Pancreas (tissue), 10 donors: ENCODE data around the gene NFIX. TPM values are rescaled to one million over a fixed set of nuclear protein-coding genes. Genes with fewer than 3 reads are reported as not detected.

ENCODE experiments used
- ATAC-seq, 4 donors: fragments of 200-7000 bp; cut with Tn5 transposase; one replicate each; pipeline versions ENCODE4 v1.8.0 to v1.9.1; 2020; ENCODE audit warnings: mild to moderate bottlenecking in 4 of 4, moderate library complexity in 4 of 4
- DNase-seq, 6 donors: peaks; one replicate each; pipeline ENCODE4 v3.0.0-alpha.2; 2020
- FAIRE-seq: peaks from 2 replicates; lab custom pipeline; 2012; peaks lifted over from hg19 to GRCh38; lab: Jason Lieb, UNC
- H3K27ac ChIP-seq, 4 donors: fragments of 200-600 bp; sonication (generic); 1 replicate in 3 of 4; 2 replicates in 1 of 4; pipeline versions ENCODE4 v1.5.0 to v1.8.0; 2020
- H3K27me3 ChIP-seq, 4 donors: fragments of 200-600 bp; one replicate each; pipeline ENCODE4 v1.8.0; 2021
- H3K36me3 ChIP-seq, 3 donors: fragments of 200-600 bp; sonication (generic) in 1 of 3; one replicate each; pipeline versions ENCODE4 v1.5.0 to v1.8.0; 2020 to 2021
- H3K4me1 ChIP-seq, 3 donors: fragments of 200-600 bp; one replicate each; pipeline ENCODE4 v1.8.0; 2021
- H3K4me3 ChIP-seq, 4 donors: fragments of 200-600 bp; sonication (generic) in 2 of 4; one replicate each; pipeline versions ENCODE4 v1.5.0 to v1.8.0; 2020 to 2021
- H3K9me3 ChIP-seq, 4 donors: fragments of 200-600 bp; one replicate each; pipeline ENCODE4 v1.8.0; 2021
- WGBS, 2 donors: extraction: QIAGEN DNeasy Blood & Tissue Kit; methylation state at CpG; one replicate each; pipeline ENCODE4 v1.1.7; 2013; 5-methylcytosine and 5-hydroxymethylcytosine counted together
- intact Hi-C, 3 donors: fragments of 100-400 bp; cut with DNase I; formaldehyde crosslinking; loops; one replicate each; pipeline versions ENCODE4 v1.11.1 to v1.14.2; 2022
- polyA plus RNA-seq, 2 donors: library from polyadenylated mRNA; stranded (reverse); fragments of 200-250 nt; gene quantifications; one replicate each; pipeline ENCODE4 v1.2.3, GENCODE V29; 2013
- total RNA-seq, 6 donors: library from RNA; stranded (reverse); fragmentation: NEBNext Ultra II Directional in 4 of 6; extraction: Animal tissue kit (Norgen Biotek cat#: 25700) in 4 of 6; gene quantifications; one replicate each; pipeline versions ENCODE4 v1.2.1 to v1.2.4, GENCODE V29; 2021 to 2023
- TF ChIP-seq, protein P1 (sequence below), 4 donors: fragments of 200-600 bp; sonication (generic) in 3 of 4; IDR thresholded peaks; one replicate each; pipeline versions ENCODE4 v1.5.0 to v1.8.0; 2021; ENCODE audit warnings: antibody characterized with exemption in 4 of 4
- donor health status: healthy with polysubstance abuse.
- donor health status: DM: no; HTN: no; CAD: no; lungs with moderate emphysema.
- donor health status: DM: no; HTN: no; CAD: no.
- donor health status: control.
- donor health status: control.
- donor health status: Bipolar disorder and iron deficiency.
- donor health status: DM: yes; HTN: yes; CAD: no.
- donor health status: DM: no; HTN: no; CAD: no.
- donor health status: DM: no; HTN: no; CAD: no.
- donor health status: DM: yes; HTN: yes; CAD: no.

The NFIX gene
- total and polyA plus RNA-seq, 8 donors, result 8.3 to 45.1 (median 32.7) TPM

DNA sequence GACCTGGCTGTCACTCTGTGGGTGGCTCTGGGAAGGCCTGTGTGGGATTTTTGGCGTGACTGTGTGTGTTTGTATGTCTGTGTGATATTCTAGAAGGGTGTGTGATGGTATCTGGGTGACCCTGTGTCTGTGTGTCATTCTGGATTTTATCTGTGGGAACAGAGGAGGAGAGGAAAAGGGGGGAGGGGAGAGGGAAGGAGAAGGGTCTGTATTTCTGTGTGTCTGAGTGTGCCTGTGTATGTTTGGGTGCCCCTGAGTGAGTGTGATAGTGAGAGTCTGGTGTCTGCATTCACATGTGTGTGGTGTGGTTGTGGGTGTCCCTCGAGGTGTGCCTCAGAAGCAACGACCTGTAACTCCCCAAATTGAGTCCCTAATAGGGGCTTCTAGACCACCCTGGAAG is 8.1 kb upstream of the NFIX start:
- H3K4me3 ChIP-seq, result no peak overlapping the region
- intact Hi-C loops, result loop anchor here in 2 of 3 donors (5.0 to 10.0 kb wide), 2 partner anchors 45 to 78 kb away; no protein-coding TSS in a partner anchor
- no peaks in the 10 kb centered on the region for H3K36me3 ChIP-seq
- TF ChIP-seq, protein P1, sequence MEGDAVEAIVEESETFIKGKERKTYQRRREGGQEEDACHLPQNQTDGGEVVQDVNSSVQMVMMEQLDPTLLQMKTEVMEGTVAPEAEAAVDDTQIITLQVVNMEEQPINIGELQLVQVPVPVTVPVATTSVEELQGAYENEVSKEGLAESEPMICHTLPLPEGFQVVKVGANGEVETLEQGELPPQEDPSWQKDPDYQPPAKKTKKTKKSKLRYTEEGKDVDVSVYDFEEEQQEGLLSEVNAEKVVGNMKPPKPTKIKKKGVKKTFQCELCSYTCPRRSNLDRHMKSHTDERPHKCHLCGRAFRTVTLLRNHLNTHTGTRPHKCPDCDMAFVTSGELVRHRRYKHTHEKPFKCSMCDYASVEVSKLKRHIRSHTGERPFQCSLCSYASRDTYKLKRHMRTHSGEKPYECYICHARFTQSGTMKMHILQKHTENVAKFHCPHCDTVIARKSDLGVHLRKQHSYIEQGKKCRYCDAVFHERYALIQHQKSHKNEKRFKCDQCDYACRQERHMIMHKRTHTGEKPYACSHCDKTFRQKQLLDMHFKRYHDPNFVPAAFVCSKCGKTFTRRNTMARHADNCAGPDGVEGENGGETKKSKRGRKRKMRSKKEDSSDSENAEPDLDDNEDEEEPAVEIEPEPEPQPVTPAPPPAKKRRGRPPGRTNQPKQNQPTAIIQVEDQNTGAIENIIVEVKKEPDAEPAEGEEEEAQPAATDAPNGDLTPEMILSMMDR (IDR thresholded peaks at IDR 0.05), result no peak
- DNase-seq (no peak), FAIRE-seq (no peak), ATAC-seq (no peak)
- H3K27ac ChIP-seq, result no peak overlapping the region
- no peaks in the 10 kb centered on the region for H3K27me3 ChIP-seq
- 67 to 75% methylated on average over 3 of the region's 3 CpGs for WGBS, 2 donors
- peaks cover 0 to 3% (median 0%) of the 10 kb centered on the region in 3 donors for H3K4me1 ChIP-seq
- no peaks in the 10 kb centered on the region for H3K9me3 ChIP-seq

GRCh38 chr19:12987781-12988180 is 7.5 kb upstream of the NFIX start:
- H3K36me3 ChIP-seq, result no peaks in the 10 kb centered on the region
- TF ChIP-seq, protein P1 (IDR thresholded peaks at IDR 0.05), result no peak
- ATAC-seq (no peak), FAIRE-seq (no peak), DNase-seq (no peak)
- intact Hi-C loops, result loop anchor here in 2 of 3 donors (5.0 to 10.0 kb wide), 2 partner anchors 45 to 77 kb away; no protein-coding TSS in a partner anchor
- no peaks in the 10 kb centered on the region for H3K9me3 ChIP-seq
- peaks cover 0 to 3% (median 0%) of the 10 kb centered on the region in 3 donors for H3K4me1 ChIP-seq
- no peak overlapping the region for H3K27ac ChIP-seq
- no peak overlapping the region for H3K4me3 ChIP-seq
- H3K27me3 ChIP-seq, result no peaks in the 10 kb centered on the region
- WGBS, 2 donors, result 69 to 72% methylated on average over 8 to 10 of the region's 10 CpGs

- intact Hi-C loops, result no loop called here
- no peak for DNase-seq
- Histone ChIP-seq H3K4me1 (no peaks in the 10 kb centered on the region), H3K27me3 (no peaks in the 10 kb centered on the region), H3K9me3 (no peaks in the 10 kb centered on the region), H3K27ac (no peak overlapping the region), H3K36me3 (no peaks in the 10 kb centered on the region), H3K4me3 (no peak overlapping the region)
- FAIRE-seq, result no peak
- 46 to 49% methylated on average over 17 to 21 of the region's 22 CpGs for WGBS, 2 donors
- no peak for ATAC-seq
- TF ChIP-seq, protein P1 (IDR thresholded peaks at IDR 0.05), result no peak
Observed at GRCh38 chr19:12990431-12990830, 4.8 kb upstream of the NFIX start.

DNA sequence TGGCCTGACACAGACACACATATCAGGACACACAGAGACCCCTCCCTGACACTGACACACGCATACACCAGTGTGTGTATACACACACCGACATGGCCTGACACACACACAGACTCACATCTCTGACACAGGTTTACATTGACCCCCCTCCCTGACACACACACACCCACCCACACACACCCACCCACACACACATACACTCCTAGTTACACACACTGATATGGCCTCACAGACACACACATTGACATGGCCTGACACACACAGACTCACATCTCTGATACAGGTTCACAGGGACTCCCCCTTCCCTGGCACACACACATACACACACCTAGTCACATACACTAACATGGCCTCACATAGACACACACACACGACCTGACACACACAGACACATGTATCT is 4.4 kb upstream of the NFIX start:
- no peak overlapping the region for H3K27ac ChIP-seq
- ATAC-seq (no peak), DNase-seq (no peak), FAIRE-seq (no peak)
- intact Hi-C loops, result no loop called here
- no peaks in the 10 kb centered on the region for H3K9me3 ChIP-seq
- H3K4me1 ChIP-seq, result no peaks in the 10 kb centered on the region
- TF ChIP-seq, protein P1 (IDR thresholded peaks at IDR 0.05), result no peak
- no peaks in the 10 kb centered on the region for H3K36me3 ChIP-seq
- WGBS, 2 donors, result 59 to 66% methylated on average over 3 of the region's 3 CpGs
- H3K27me3 ChIP-seq, result no peaks in the 10 kb centered on the region
- H3K4me3 ChIP-seq, result no peak overlapping the region

DNA sequence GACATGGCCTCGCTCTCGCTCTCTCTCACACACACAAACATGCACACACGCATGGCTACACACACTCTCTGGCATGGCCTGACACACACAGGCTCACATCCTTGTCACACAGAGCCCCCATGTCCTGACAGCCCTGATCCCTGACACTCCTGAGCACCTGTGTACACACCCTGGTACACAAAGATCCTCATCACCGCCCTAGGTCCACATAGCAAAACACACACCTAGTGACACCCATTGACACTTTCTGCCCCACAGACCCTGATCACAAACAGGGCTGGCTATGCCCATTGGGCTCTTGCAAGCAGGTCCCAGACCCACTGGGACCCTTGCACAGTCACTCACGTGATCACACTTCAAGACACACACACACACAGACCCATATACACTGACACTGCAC is 4.0 kb upstream of the NFIX start:
- ATAC-seq (no peak), DNase-seq (no peak), FAIRE-seq (no peak)
- H3K27ac ChIP-seq, result no peak overlapping the region
- H3K36me3 ChIP-seq, result no peaks in the 10 kb centered on the region
- H3K27me3 ChIP-seq, result no peaks in the 10 kb centered on the region
- H3K4me1 ChIP-seq, result no peaks in the 10 kb centered on the region
- 89 to 94% methylated on average over 5 of the region's 5 CpGs for WGBS, 2 donors
- intact Hi-C loops, result no loop called here
- H3K4me3 ChIP-seq, result no peak overlapping the region
- TF ChIP-seq, protein P1 (IDR thresholded peaks at IDR 0.05), result no peak
- H3K9me3 ChIP-seq, result no peaks in the 10 kb centered on the region
